Measurements from ENCODE around the gene NLRP9. TPM values are rescaled to one million over a fixed set of nuclear protein-coding genes. Genes with fewer than 3 reads are reported as not detected.

The NLRP9 gene
- total RNA-seq, 1 experiment from 2014 or later: not detected

DNA sequence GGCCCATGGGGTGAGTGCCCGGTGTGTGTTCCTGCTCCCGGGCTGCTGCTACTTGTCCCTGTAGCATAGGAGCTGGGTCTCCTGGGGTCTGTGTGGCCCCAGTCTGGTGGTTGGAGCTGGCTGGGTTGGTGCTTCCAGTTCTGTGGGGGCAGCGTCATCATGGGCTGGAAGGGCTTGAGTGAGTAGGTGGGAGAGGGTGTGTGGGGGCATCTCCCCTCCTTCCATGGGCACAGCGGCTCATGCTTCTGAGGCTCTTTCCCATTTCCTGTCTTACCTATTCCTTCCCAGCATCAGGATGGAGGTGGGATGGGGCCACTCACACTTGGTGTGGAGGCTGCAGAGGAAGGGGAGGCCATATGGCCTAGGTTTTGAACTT, 71.2 kb downstream of the NLRP9 start:
- intact Hi-C loops (cut with micrococcal nuclease): no loop called here
- H3K4me3 ChIP-seq (replicated peaks in 1 of 2; ENCODE audit: low read depth in 1 of 2, low read length in 2 of 2): no peak overlapping the region
- BruUV-seq (replicated peaks): no TSS peak
- no peak overlapping the region for H2AFZ ChIP-seq (ENCODE audit: low read depth, low read length, poor library complexity, severe bottlenecking)
- RAD21 ChIA-PET (ENCODE audit: low non-redundant PET in 1 of 2, low total read pairs in 2 of 2, uncharacterized antibody in 2 of 2, unreplicated experiment in 2 of 2): no interaction called here
- H3K36me3 ChIP-seq (ENCODE audit: control insufficient read depth in 1 of 2, insufficient read depth in 2 of 2, low read length in 2 of 2): peaks cover 50 to 74% of the 10 kb centered on the region in 2 experiments
- H3K79me2 ChIP-seq (ENCODE audit: insufficient read depth, low read length): peaks cover 99% of the 10 kb centered on the region
- peak overlapping the region; percentile 18; the same call in 1 of the 2 replicates for H3K27ac ChIP-seq (ENCODE audit: low read depth, low read length)
- H3K27me3 ChIP-seq (ENCODE audit: insufficient read depth, low read length): no peaks in the 10 kb centered on the region
- DNase-seq (ENCODE audit: low read depth, low spot score): no peak
- H3K9me2 ChIP-seq (ENCODE audit: insufficient read depth): no peaks in the 10 kb centered on the region
- no peak for TF ChIP-seq POLR2AphosphoS5 (IDR thresholded peaks at IDR 0.05; ENCODE audit: low read depth, low read length)
- peaks cover 6% of the 10 kb centered on the region; the same call in 1 of the 2 replicates for H4K20me1 ChIP-seq (ENCODE audit: insufficient read depth)
- no peak for ATAC-seq
- H3K9me3 ChIP-seq (ENCODE audit: control insufficient read depth in 1 of 2, insufficient read depth in 1 of 2, low read depth in 1 of 2, low read length in 2 of 2): no peaks in the 10 kb centered on the region
- no peak overlapping the region; the same call in 1 of the 2 replicates for H3K9ac ChIP-seq (ENCODE audit: low read length)
- H3K4me2 ChIP-seq (ENCODE audit: low read length): peak overlapping the region; percentile 23; the same call in 1 of the 2 replicates
- POLR2A ChIA-PET: no interaction called here
- H3K4me1 ChIP-seq (ENCODE audit: control insufficient read depth in 1 of 2, insufficient read depth in 2 of 2, low read length in 2 of 2): peaks cover 5 to 29% of the 10 kb centered on the region in 2 experiments; a peak in 3 of 4 replicates
- CTCF ChIA-PET: no interaction called here

DNA sequence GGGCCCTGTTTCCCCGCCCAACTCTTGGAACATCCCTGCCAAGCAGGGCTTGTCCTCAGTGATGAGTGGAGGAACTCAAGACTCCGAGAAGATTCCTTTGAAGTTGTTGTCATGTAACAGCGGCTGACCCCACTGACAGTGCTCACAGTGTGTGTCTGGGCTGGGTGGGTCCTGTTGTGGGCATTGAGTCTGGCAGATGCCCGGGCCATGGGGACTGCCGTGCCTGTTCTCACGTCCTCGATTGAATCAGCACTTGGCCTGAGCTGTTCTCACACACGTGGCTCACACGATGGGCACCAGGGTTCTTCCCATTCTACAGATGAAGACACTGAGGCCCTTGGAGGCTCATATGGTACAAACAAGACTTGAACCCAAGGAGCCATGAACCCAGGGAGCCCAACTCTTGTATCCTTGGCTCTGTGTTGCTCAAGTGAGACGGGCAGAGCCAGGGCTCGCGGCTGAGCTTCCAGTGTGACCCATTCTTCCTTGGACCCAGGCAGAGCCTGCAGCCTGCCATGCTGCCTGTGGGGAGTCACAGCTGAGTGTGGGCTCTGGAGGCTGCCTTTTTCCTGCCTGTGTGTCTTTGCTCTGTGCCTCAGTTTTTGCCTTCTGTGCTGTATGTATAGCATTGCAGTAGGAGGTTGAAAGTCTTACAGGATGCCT, 71.7 kb downstream of the NLRP9 start:
- peaks cover 5 to 29% of the 10 kb centered on the region in 2 experiments; a peak in 3 of 4 replicates for H3K4me1 ChIP-seq (ENCODE audit: control insufficient read depth in 1 of 2, insufficient read depth in 2 of 2, low read length in 2 of 2)
- RAD21 ChIA-PET (ENCODE audit: low non-redundant PET in 1 of 2, low total read pairs in 2 of 2, uncharacterized antibody in 2 of 2, unreplicated experiment in 2 of 2): no interaction called here
- no peak for ATAC-seq
- no peak for DNase-seq (ENCODE audit: low read depth, low spot score)
- CTCF ChIA-PET: no interaction called here
- H3K27me3 ChIP-seq (ENCODE audit: insufficient read depth, low read length): no peaks in the 10 kb centered on the region
- H4K20me1 ChIP-seq (ENCODE audit: insufficient read depth): peaks cover 6% of the 10 kb centered on the region; the same call in 1 of the 2 replicates
- 0 out of 2 replicates have a peak overlapping the region, but pooled peaks have one; percentile 23 for H3K4me2 ChIP-seq (ENCODE audit: low read length)
- peaks cover 54 to 79% of the 10 kb centered on the region in 2 experiments for H3K36me3 ChIP-seq (ENCODE audit: control insufficient read depth in 1 of 2, insufficient read depth in 2 of 2, low read length in 2 of 2)
- no peak overlapping the region for H2AFZ ChIP-seq (ENCODE audit: low read depth, low read length, poor library complexity, severe bottlenecking)
- no peaks in the 10 kb centered on the region for H3K9me3 ChIP-seq (ENCODE audit: control insufficient read depth in 1 of 2, insufficient read depth in 1 of 2, low read depth in 1 of 2, low read length in 2 of 2)
- H3K79me2 ChIP-seq (ENCODE audit: insufficient read depth, low read length): peaks cover 99% of the 10 kb centered on the region
- H3K4me3 ChIP-seq (replicated peaks in 1 of 2; ENCODE audit: low read depth in 1 of 2, low read length in 2 of 2): no peak overlapping the region
- peak overlapping the region; percentile 18; the same call in 1 of the 2 replicates for H3K27ac ChIP-seq (ENCODE audit: low read depth, low read length)
- intact Hi-C loops (cut with micrococcal nuclease): no loop called here
- POLR2A ChIA-PET: interaction anchor here (1.1 kb wide), 1 partner anchor 12 kb away, joined by 5 read pairs; no protein-coding TSS in a partner anchor
- no TSS peak for BruUV-seq (replicated peaks)
- no peaks in the 10 kb centered on the region for H3K9me2 ChIP-seq (ENCODE audit: insufficient read depth)
- H3K9ac ChIP-seq (ENCODE audit: low read length): no peak overlapping the region
- TF ChIP-seq ZNF274 (IDR thresholded peaks at IDR 0.05; ENCODE audit: low read depth, low read length): no peak
- no peak for TF ChIP-seq CTCF (IDR thresholded peaks at IDR 0.05 in 2 of 3, conservative IDR thresholded peaks at IDR 0.05 in 1 of 3; ENCODE audit: borderline replicate concordance in 1 of 3, insufficient read depth in 1 of 3, low read depth in 2 of 3, low read length in 2 of 3)
- no peak for TF ChIP-seq SIN3A (IDR thresholded peaks at IDR 0.05; ENCODE audit: low read depth)
- TF ChIP-seq CEBPB (IDR thresholded peaks at IDR 0.05; ENCODE audit: low read depth): no peak
- no peak for TF ChIP-seq EZH2 (IDR thresholded peaks at IDR 0.05)
- no peak for TF ChIP-seq ZFX (IDR thresholded peaks at IDR 0.05)
- no peak for TF ChIP-seq JUND (IDR thresholded peaks at IDR 0.05)
- no peak for TF ChIP-seq EGR1 (IDR thresholded peaks at IDR 0.05; ENCODE audit: low read depth)
- TF ChIP-seq EZH2phosphoT487 (IDR thresholded peaks at IDR 0.05; ENCODE audit: borderline replicate concordance): no peak
- TF ChIP-seq, protein P1, sequence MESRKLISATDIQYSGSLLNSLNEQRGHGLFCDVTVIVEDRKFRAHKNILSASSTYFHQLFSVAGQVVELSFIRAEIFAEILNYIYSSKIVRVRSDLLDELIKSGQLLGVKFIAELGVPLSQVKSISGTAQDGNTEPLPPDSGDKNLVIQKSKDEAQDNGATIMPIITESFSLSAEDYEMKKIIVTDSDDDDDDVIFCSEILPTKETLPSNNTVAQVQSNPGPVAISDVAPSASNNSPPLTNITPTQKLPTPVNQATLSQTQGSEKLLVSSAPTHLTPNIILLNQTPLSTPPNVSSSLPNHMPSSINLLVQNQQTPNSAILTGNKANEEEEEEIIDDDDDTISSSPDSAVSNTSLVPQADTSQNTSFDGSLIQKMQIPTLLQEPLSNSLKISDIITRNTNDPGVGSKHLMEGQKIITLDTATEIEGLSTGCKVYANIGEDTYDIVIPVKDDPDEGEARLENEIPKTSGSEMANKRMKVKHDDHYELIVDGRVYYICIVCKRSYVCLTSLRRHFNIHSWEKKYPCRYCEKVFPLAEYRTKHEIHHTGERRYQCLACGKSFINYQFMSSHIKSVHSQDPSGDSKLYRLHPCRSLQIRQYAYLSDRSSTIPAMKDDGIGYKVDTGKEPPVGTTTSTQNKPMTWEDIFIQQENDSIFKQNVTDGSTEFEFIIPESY (IDR thresholded peaks at IDR 0.05; ENCODE audit: extremely low read depth, insufficient replicate concordance, low read length): no peak
- no peak for TF ChIP-seq POLR2A (IDR thresholded peaks at IDR 0.05; ENCODE audit: borderline replicate concordance, extremely low read depth, insufficient read depth, insufficient read length)
- TF ChIP-seq POLR2AphosphoS5 (IDR thresholded peaks at IDR 0.05; ENCODE audit: low read depth, low read length): no peak
- TF ChIP-seq CBX3 (IDR thresholded peaks at IDR 0.05; ENCODE audit: low read depth): no peak
